MM.1S (cell line): ENCODE results near the gene F2.

Source experiments
- CTCF ChIP-seq: fragments of 300-600 bp; sonication (generic); IDR thresholded peaks from 2 replicates; pipeline ENCODE4 v1.5.1; 2016; ENCODE audit warnings: antibody characterized with exemption, low read length, mixed read lengths
- EZH2 ChIP-seq: fragments of 300-600 bp; sonication (generic); optimal IDR thresholded peaks from 2 replicates; pipeline ENCODE3; 2017; ENCODE audit warnings: low read depth, mild to moderate bottlenecking, antibody characterized with exemption, low read length, mixed read lengths
- EZH2phosphoT487 ChIP-seq: fragments of 300-600 bp; sonication (generic); IDR thresholded peaks from 2 replicates; pipeline ENCODE4 v1.6.1; 2018; ENCODE audit warnings: antibody characterized with exemption, low read length

GRCh38 chr11:46696212-46696558, 22.8 kb upstream of the F2 start:
- TF ChIP-seq EZH2: no peak
- no peak for TF ChIP-seq CTCF
- no peak for TF ChIP-seq EZH2phosphoT487
